HG02943 (cell line): ENCODE data around the gene CXorf65.

ENCODE experiments used
- ATAC-seq: cut with Tn5 transposase; IDR thresholded peaks from one replicate; pipeline ENCODE4 v1.9.1; 2021; ENCODE audit warnings: mild to moderate bottlenecking, low read depth, moderate library complexity; ENCODE audit not compliant: unreplicated experiment

Gene CXorf65

GRCh38 chrX:71106427-71106826 lies at the start of gene CXorf65:
Gene CXorf65, minus strand, starts transcription at chrX:71106740. Its CDS starts 184 bp downstream, at chrX:71106556.
- ATAC-seq = no peak

GRCh38 chrX:71154641-71155040 lies 48.1 kb upstream of the CXorf65 start:
- no peak for ATAC-seq

GRCh38 chrX:71154196-71154595 lies 47.7 kb upstream of the CXorf65 start:
- ATAC-seq = no peak

GRCh38 chrX:71151366-71151765 lies 44.8 kb upstream of the CXorf65 start:
- ATAC-seq = no peak

- no peak for ATAC-seq
Measured at GRCh38 chrX:71148278-71148663, 41.7 kb upstream of the CXorf65 start.

GRCh38 chrX:71147496-71148277 lies 41.1 kb upstream of the CXorf65 start:
- ATAC-seq = no peak

GRCh38 chrX:71144651-71145050 lies 38.1 kb upstream of the CXorf65 start, which contains the start of gene NLGN3:
Gene NLGN3, plus strand, starts transcription at chrX:71144841. Its CDS starts 2,909 bp downstream, at chrX:71147750.
- no peak for ATAC-seq

- no peak for ATAC-seq
Measured at GRCh38 chrX:71143508-71143907, 37.0 kb upstream of the CXorf65 start.

GRCh38 chrX:71140440-71140839 lies 33.9 kb upstream of the CXorf65 start:
- no peak for ATAC-seq

GRCh38 chrX:71131510-71131909 lies 25.0 kb upstream of the CXorf65 start:
- no peak for ATAC-seq

GRCh38 chrX:71128915-71129765 lies 22.6 kb upstream of the CXorf65 start:
- peak; percentile 69 for ATAC-seq

- ATAC-seq = no peak
Measured at GRCh38 chrX:71128166-71128833, 21.8 kb upstream of the CXorf65 start.

- no peak for ATAC-seq
Measured at GRCh38 chrX:71118985-71119535, 12.5 kb upstream of the CXorf65 start.

GRCh38 chrX:71118032-71118984 lies 11.8 kb upstream of the CXorf65 start, which contains the start of gene MED12:
Gene MED12, plus strand, starts transcription at chrX:71118596. Its CDS starts 159 bp downstream, at chrX:71118755.
- peak; percentile 76 for ATAC-seq

GRCh38 chrX:71117358-71117757 lies 10.8 kb upstream of the CXorf65 start:
- ATAC-seq = no peak

GRCh38 chrX:71111921-71112431 lies 5.4 kb upstream of the CXorf65 start:
- ATAC-seq = peak; percentile 20

- peak; percentile 86 for ATAC-seq
Measured at GRCh38 chrX:71111141-71111843, 4.8 kb upstream of the CXorf65 start, which contains the start of gene IL2RG. Gene IL2RG, minus strand, starts transcription at chrX:71111577. Its CDS starts 38 bp downstream, at chrX:71111539.

- ATAC-seq = no peak
Measured at GRCh38 chrX:71109051-71109450, 2.5 kb upstream of the CXorf65 start.
